HG03045 (cell line): ENCODE results near the gene TMED5.

Experiments
- ATAC-seq: cut with Tn5 transposase; IDR thresholded peaks from one replicate; pipeline ENCODE4 v1.9.1; 2021; ENCODE audit warnings: mild to moderate bottlenecking, moderate library complexity; ENCODE audit not compliant: unreplicated experiment

The TMED5 gene

GRCh38 chr1:93124556-93125355 lies 55.5 kb downstream of the TMED5 start:
- no peak for ATAC-seq

GRCh38 chr1:93123201-93123783 lies 56.9 kb downstream of the TMED5 start:
- ATAC-seq = no peak

- ATAC-seq = no peak
These were observed 59.6 kb downstream of the TMED5 start for GRCh38 chr1:93120614-93121013.

GRCh38 chr1:93114391-93114790 lies 65.8 kb downstream of the TMED5 start:
- no peak for ATAC-seq

- ATAC-seq = no peak
These were observed 67.1 kb downstream of the TMED5 start for GRCh38 chr1:93113127-93113526.

- ATAC-seq = no peak
These were observed 68.7 kb downstream of the TMED5 start for GRCh38 chr1:93111561-93111960.

- ATAC-seq = no peak
These were observed 69.1 kb downstream of the TMED5 start for GRCh38 chr1:93111065-93111464.

- no peak for ATAC-seq
These were observed 70.6 kb downstream of the TMED5 start for GRCh38 chr1:93109578-93109977.

- ATAC-seq = no peak
These were observed 71.9 kb downstream of the TMED5 start for GRCh38 chr1:93108335-93108734.

- ATAC-seq = no peak
These were observed 72.8 kb downstream of the TMED5 start for GRCh38 chr1:93107395-93107794.

- ATAC-seq = no peak
These were observed 74.0 kb downstream of the TMED5 start for GRCh38 chr1:93106226-93106625.

GRCh38 chr1:93102142-93102541 lies 78.1 kb downstream of the TMED5 start:
- ATAC-seq = no peak
